Calu3 (cell line): ENCODE measurements around the gene MGMT. TPM values are rescaled to one million over a fixed set of nuclear protein-coding genes. Genes with fewer than 3 reads are reported as not detected.

Experiments used
- BruUV-seq: library from RNA; stranded (reverse); fragments of 400-500 nt; replicated peaks from 2 replicates; lab custom pipeline; 2021; lab: Mats Ljungman, UMichigan
- CTCF ChIA-PET: fragments of 300-600 bp; sonication (Branson Sonifier 250); formaldehyde crosslinking; loops from one replicate; lab custom pipeline; 2022; ENCODE audit warnings: antibody characterized with exemption; lab: Charles Lee
- DNase-seq: peaks from one replicate; pipeline ENCODE4 v3.0.0; 2022
- H3K27ac Mint-ChIP-seq: one replicate; pipeline ENCODE4 v1.8.0; 2022; ENCODE audit warnings: mixed read lengths; ENCODE audit not compliant: unreplicated experiment
- H3K27me3 Mint-ChIP-seq: one replicate; pipeline ENCODE4 v1.8.0; 2022; ENCODE audit warnings: mixed read lengths; ENCODE audit not compliant: unreplicated experiment
- H3K36me3 Mint-ChIP-seq: one replicate; pipeline ENCODE4 v1.8.0; 2022; ENCODE audit warnings: mild to moderate bottlenecking, moderate library complexity, mixed read lengths; ENCODE audit not compliant: insufficient read depth, unreplicated experiment
- H3K4me1 Mint-ChIP-seq: one replicate; pipeline ENCODE4 v1.8.0; 2022; ENCODE audit warnings: mild to moderate bottlenecking, low read depth, mixed read lengths; ENCODE audit not compliant: unreplicated experiment
- H3K4me3 Mint-ChIP-seq: one replicate; pipeline ENCODE4 v1.8.0; 2022; ENCODE audit warnings: mild to moderate bottlenecking, low read depth, moderate library complexity, mixed read lengths; ENCODE audit not compliant: unreplicated experiment
- H3K9me3 Mint-ChIP-seq: one replicate; pipeline ENCODE4 v1.8.0; 2022; ENCODE audit warnings: low read depth, mixed read lengths; ENCODE audit not compliant: unreplicated experiment
- CTCF ChIP-seq: fragments of 200-600 bp; IDR thresholded peaks from one replicate; pipeline ENCODE4 v1.8.0; 2022; ENCODE audit warnings: antibody characterized with exemption; ENCODE audit not compliant: unreplicated experiment
- intact Hi-C: fragments of 100-400 bp; cut with micrococcal nuclease; formaldehyde crosslinking; loops from one replicate; pipeline ENCODE4 v1.10.0; 2022; ENCODE audit not compliant: unreplicated experiment
- total RNA-seq: library from RNA; stranded (reverse); gene quantifications from 2 replicates; pipeline ENCODE4 v1.2.3, GENCODE V29; 2022

Gene MGMT
- total RNA-seq, 1 experiment from 2014 or later: 8.3 TPM

- no peaks in the 10 kb centered on the region for H3K36me3 Mint-ChIP-seq
- H3K4me3 Mint-ChIP-seq: no peak overlapping the region
- no peak for TF ChIP-seq CTCF
- no peak overlapping the region for H3K27ac Mint-ChIP-seq
- BruUV-seq: no TSS peak
- DNase-seq: no peak
- no peaks in the 10 kb centered on the region for H3K4me1 Mint-ChIP-seq
- peaks cover 2% of the 10 kb centered on the region for H3K9me3 Mint-ChIP-seq
- CTCF ChIA-PET: interaction anchor here (0.6 kb wide), 1 partner anchor 329 kb away, joined by 3 read pairs; no protein-coding TSS in a partner anchor
- H3K27me3 Mint-ChIP-seq: no peaks in the 10 kb centered on the region
- intact Hi-C loops: no loop called here
These were observed 97.9 kb downstream of the MGMT start for GRCh38 chr10:129564923-129565322.

- TF ChIP-seq CTCF: no peak
- DNase-seq: no peak
- CTCF ChIA-PET: no interaction called here
- BruUV-seq: no TSS peak
- intact Hi-C loops: no loop called here
- Mint-ChIP-seq H3K4me1 (no peaks in the 10 kb centered on the region), H3K9me3 (peaks cover 2% of the 10 kb centered on the region), H3K27me3 (no peaks in the 10 kb centered on the region), H3K27ac (no peak overlapping the region), H3K4me3 (no peak overlapping the region), H3K36me3 (no peaks in the 10 kb centered on the region)
These were observed 101.7 kb downstream of the MGMT start for GRCh38 chr10:129568583-129569344.

- no peak overlapping the region for H3K4me3 Mint-ChIP-seq
- no peaks in the 10 kb centered on the region for H3K36me3 Mint-ChIP-seq
- no TSS peak for BruUV-seq
- TF ChIP-seq CTCF: no peak
- intact Hi-C loops: no loop called here
- no peaks in the 10 kb centered on the region for H3K9me3 Mint-ChIP-seq
- no peak overlapping the region for H3K27ac Mint-ChIP-seq
- CTCF ChIA-PET: no interaction called here
- no peaks in the 10 kb centered on the region for H3K4me1 Mint-ChIP-seq
- DNase-seq: no peak
- H3K27me3 Mint-ChIP-seq: no peaks in the 10 kb centered on the region
These were observed 103.1 kb downstream of the MGMT start for GRCh38 chr10:129570185-129570584.

GRCh38 chr10:129579228-129579627 lies 112.2 kb downstream of the MGMT start:
- BruUV-seq: no TSS peak
- no peak for DNase-seq
- no peak overlapping the region for H3K4me3 Mint-ChIP-seq
- no peaks in the 10 kb centered on the region for H3K36me3 Mint-ChIP-seq
- no peaks in the 10 kb centered on the region for H3K4me1 Mint-ChIP-seq
- no peaks in the 10 kb centered on the region for H3K27me3 Mint-ChIP-seq
- no peak for TF ChIP-seq CTCF
- no peaks in the 10 kb centered on the region for H3K9me3 Mint-ChIP-seq
- CTCF ChIA-PET: no interaction called here
- no peak overlapping the region for H3K27ac Mint-ChIP-seq
- intact Hi-C loops: no loop called here
